ENCODE results near the gene CKS1B. TPM values are rescaled to one million over a fixed set of nuclear protein-coding genes. Genes with fewer than 3 reads are reported as not detected.

CKS1B gene
- total RNA-seq, 1 experiment from 2014 or later: 259 TPM

GRCh38 chr1:154971341-154971998, 3.0 kb upstream of the CKS1B start:
- intact Hi-C loops (cut with micrococcal nuclease; ENCODE audit: unreplicated experiment): loop anchor here (5.0 kb wide), 1 partner anchor 91 kb away; the partner anchor contains the start of gene EFNA4
- Mint-ChIP-seq H3K4me1 (ENCODE audit: low read depth, unreplicated experiment) (peaks cover 34% of the 10 kb centered on the region), H3K4me3 (ENCODE audit: unreplicated experiment) (peak overlapping the region; percentile 59)

DNA sequence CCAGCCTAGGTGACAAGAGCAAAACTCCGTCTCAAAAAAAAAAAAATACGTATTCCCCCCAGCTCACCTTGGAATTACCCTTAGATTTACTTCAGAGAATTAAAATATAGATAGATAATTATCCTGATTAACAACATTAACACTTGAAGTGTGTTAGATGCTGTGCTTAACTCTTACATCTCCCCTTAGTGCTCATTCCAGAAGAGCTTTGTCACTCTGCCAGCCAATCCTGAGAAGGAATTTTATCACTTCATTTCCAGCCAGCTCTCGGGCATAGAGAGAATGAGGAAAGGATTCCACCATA, 2.3 kb upstream of the CKS1B start:
- H3K36me3 ChIP-seq (ENCODE audit: control insufficient read depth, insufficient read depth, low read length): peaks cover 4% of the 10 kb centered on the region
- peaks cover 32% of the 10 kb centered on the region for H3K4me1 Mint-ChIP-seq (ENCODE audit: low read depth, unreplicated experiment)
- no peaks in the 10 kb centered on the region for H3K9me3 ChIP-seq
- DNase-seq: no peak
- H3K27me3 ChIP-seq (replicated peaks; ENCODE audit: control insufficient read depth, insufficient read depth, low read length): no peaks in the 10 kb centered on the region
- intact Hi-C loops (cut with micrococcal nuclease; ENCODE audit: unreplicated experiment): loop anchor here (1.0 to 5.0 kb wide), 3 partner anchors 11 to 90 kb away; partner anchors contain the start of genes EFNA4 and PYGO2
- ChIA-PET POLR2A (interaction anchor here (0.5 to 3.7 kb wide), 9 partner anchors 11 to 352 kb away, joined by 3 to 75 read pairs (median 9); partner anchors contain the start of genes FLAD1, PBXIP1, PMVK and PYGO2), CTCF (interaction anchor here (0.7 to 2.6 kb wide), 5 partner anchors 11 to 413 kb away, joined by 3 to 26 read pairs (median 7); partner anchors contain the start of gene PYGO2)
- H3K27ac Mint-ChIP-seq (ENCODE audit: unreplicated experiment): no peak overlapping the region
- no peaks in the 10 kb centered on the region for H3K27me3 Mint-ChIP-seq (ENCODE audit: insufficient read depth, unreplicated experiment)
- peaks cover 27% of the 10 kb centered on the region for H3K4me1 ChIP-seq
- no TSS peak for BruUV-seq (replicated peaks)
- TF ChIP-seq, protein P1, sequence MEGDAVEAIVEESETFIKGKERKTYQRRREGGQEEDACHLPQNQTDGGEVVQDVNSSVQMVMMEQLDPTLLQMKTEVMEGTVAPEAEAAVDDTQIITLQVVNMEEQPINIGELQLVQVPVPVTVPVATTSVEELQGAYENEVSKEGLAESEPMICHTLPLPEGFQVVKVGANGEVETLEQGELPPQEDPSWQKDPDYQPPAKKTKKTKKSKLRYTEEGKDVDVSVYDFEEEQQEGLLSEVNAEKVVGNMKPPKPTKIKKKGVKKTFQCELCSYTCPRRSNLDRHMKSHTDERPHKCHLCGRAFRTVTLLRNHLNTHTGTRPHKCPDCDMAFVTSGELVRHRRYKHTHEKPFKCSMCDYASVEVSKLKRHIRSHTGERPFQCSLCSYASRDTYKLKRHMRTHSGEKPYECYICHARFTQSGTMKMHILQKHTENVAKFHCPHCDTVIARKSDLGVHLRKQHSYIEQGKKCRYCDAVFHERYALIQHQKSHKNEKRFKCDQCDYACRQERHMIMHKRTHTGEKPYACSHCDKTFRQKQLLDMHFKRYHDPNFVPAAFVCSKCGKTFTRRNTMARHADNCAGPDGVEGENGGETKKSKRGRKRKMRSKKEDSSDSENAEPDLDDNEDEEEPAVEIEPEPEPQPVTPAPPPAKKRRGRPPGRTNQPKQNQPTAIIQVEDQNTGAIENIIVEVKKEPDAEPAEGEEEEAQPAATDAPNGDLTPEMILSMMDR (IDR thresholded peaks at IDR 0.05; ENCODE audit: insufficient read depth in 1 of 2, low read depth in 1 of 2, low read length in 1 of 2, severe bottlenecking in 1 of 2, unreplicated experiment in 1 of 2): no peak
- H3K9me3 Mint-ChIP-seq (ENCODE audit: unreplicated experiment): no peaks in the 10 kb centered on the region
- peaks cover 13% of the 10 kb centered on the region for H3K36me3 Mint-ChIP-seq (ENCODE audit: insufficient read depth, unreplicated experiment)
- no peak overlapping the region for H3K4me3 Mint-ChIP-seq (ENCODE audit: unreplicated experiment)
- peak overlapping the region; percentile 51 for H3K4me3 ChIP-seq (ENCODE audit: low read depth, low read length)

More at GRCh38 chr1:154971341-154971998, 3.0 kb upstream of the CKS1B start:
- no peak for DNase-seq
- Histone ChIP-seq H3K36me3 (ENCODE audit: control insufficient read depth, insufficient read depth, low read length) (peaks cover 4% of the 10 kb centered on the region), H3K4me1 (peaks cover 27% of the 10 kb centered on the region), H3K9me3 (no peaks in the 10 kb centered on the region), H3K27me3 (replicated peaks; ENCODE audit: control insufficient read depth, insufficient read depth, low read length) (no peaks in the 10 kb centered on the region), H3K4me3 (ENCODE audit: low read depth, low read length) (no peak overlapping the region)
- TF ChIP-seq, protein P1 (IDR thresholded peaks at IDR 0.05; ENCODE audit: insufficient read depth in 1 of 2, low read depth in 1 of 2, low read length in 1 of 2, severe bottlenecking in 1 of 2, unreplicated experiment in 1 of 2): no peak
- Mint-ChIP-seq H3K36me3 (ENCODE audit: insufficient read depth, unreplicated experiment) (peaks cover 14% of the 10 kb centered on the region), H3K27ac (ENCODE audit: unreplicated experiment) (no peak overlapping the region), H3K9me3 (ENCODE audit: unreplicated experiment) (no peaks in the 10 kb centered on the region), H3K27me3 (ENCODE audit: insufficient read depth, unreplicated experiment) (no peaks in the 10 kb centered on the region)
- ChIA-PET CTCF (interaction anchor here (1.3 to 2.6 kb wide), 5 partner anchors 15 to 412 kb away, joined by 5 to 26 read pairs (median 8); partner anchors contain the start of gene PBXIP1), POLR2A (interaction anchor here (0.6 to 3.7 kb wide), 6 partner anchors 10 to 35 kb away, joined by 3 to 75 read pairs (median 16); partner anchors contain the start of genes PBXIP1, PMVK and PYGO2)
- no TSS peak for BruUV-seq (replicated peaks)

GRCh38 chr1:154972517-154973343, 1.8 kb upstream of the CKS1B start:
- H3K27me3 Mint-ChIP-seq (ENCODE audit: insufficient read depth, unreplicated experiment): no peaks in the 10 kb centered on the region
- H3K4me3 ChIP-seq (ENCODE audit: low read depth, low read length): peak overlapping the region; percentile 51
- BruUV-seq (replicated peaks): TSS peak; percentile 83
- no peak overlapping the region for H3K27ac Mint-ChIP-seq (ENCODE audit: unreplicated experiment)
- intact Hi-C loops (cut with micrococcal nuclease; ENCODE audit: unreplicated experiment): loop anchor here (1.0 to 5.0 kb wide), 3 partner anchors 11 to 90 kb away; partner anchors contain the start of genes EFNA4 and PYGO2
- H3K9me3 Mint-ChIP-seq (ENCODE audit: unreplicated experiment): no peaks in the 10 kb centered on the region
- ChIA-PET POLR2A (interaction anchor here (0.5 to 3.7 kb wide), 17 partner anchors 11 to 351 kb away, joined by 3 to 75 read pairs (median 4); partner anchors contain the start of genes FLAD1, LENEP, PBXIP1 and PMVK), CTCF (interaction anchor here (0.7 to 2.6 kb wide), 12 partner anchors 11 to 413 kb away, joined by 3 to 26 read pairs (median 6); partner anchors contain the start of genes ADAM15, KRTCAP2, LENEP and PMVK)
- peaks cover 15% of the 10 kb centered on the region for H3K36me3 Mint-ChIP-seq (ENCODE audit: insufficient read depth, unreplicated experiment)
- H3K4me1 ChIP-seq: peaks cover 27% of the 10 kb centered on the region
- peak; percentile 93 to 95 for DNase-seq
- peaks cover 29% of the 10 kb centered on the region for H3K4me1 Mint-ChIP-seq (ENCODE audit: low read depth, unreplicated experiment)
- H3K4me3 Mint-ChIP-seq (ENCODE audit: unreplicated experiment): no peak overlapping the region
- H3K27me3 ChIP-seq (replicated peaks; ENCODE audit: control insufficient read depth, insufficient read depth, low read length): no peaks in the 10 kb centered on the region
- TF ChIP-seq, protein P1 (IDR thresholded peaks at IDR 0.05; ENCODE audit: insufficient read depth in 1 of 2, low read depth in 1 of 2, low read length in 1 of 2, severe bottlenecking in 1 of 2, unreplicated experiment in 1 of 2): no peak
- peaks cover 4% of the 10 kb centered on the region for H3K36me3 ChIP-seq (ENCODE audit: control insufficient read depth, insufficient read depth, low read length)
- H3K9me3 ChIP-seq: no peaks in the 10 kb centered on the region
